GM12891 (cell line): ENCODE data around the gene TXNDC2.

Source experiments
- POLR2A ChIP-seq: IDR thresholded peaks from 2 replicates; pipeline ENCODE4 v1.6.1; 2011; ENCODE audit warnings: low read depth, low read length, control low read depth
- POLR2AphosphoS5 ChIP-seq: IDR thresholded peaks from 2 replicates; pipeline ENCODE4 v1.6.1; 2011; ENCODE audit warnings: low read depth, low read length, control low read depth

DNA sequence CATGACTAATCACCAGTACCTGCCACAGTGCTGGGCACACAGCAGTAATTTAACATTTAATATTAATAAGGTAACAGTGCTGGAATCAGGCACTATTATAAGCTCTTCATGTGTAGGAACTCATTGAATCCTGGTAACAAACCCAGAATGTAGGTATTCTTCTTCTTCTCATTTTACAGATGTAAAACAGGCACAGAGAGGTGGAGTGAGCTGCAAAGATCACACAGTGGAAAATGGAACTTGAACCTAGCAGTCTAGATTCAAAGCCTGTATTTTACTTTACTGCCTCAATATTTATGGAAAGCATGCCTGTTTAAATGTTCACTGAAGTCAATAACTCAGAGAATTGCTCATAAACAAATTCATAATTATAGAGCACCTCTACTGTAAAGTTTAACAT lies 24.3 kb downstream of the TXNDC2 start:
- TF ChIP-seq POLR2A (no peak), POLR2AphosphoS5 (no peak)
